Measurements from ENCODE around the gene SRGAP1. TPM values are rescaled to one million over a fixed set of nuclear protein-coding genes. Genes with fewer than 3 reads are reported as not detected.

The SRGAP1 gene
- total and polyA plus RNA-seq, 2 experiments from 2014 or later = 9.2 to 10.8 TPM

GRCh38 chr12:63889721-63890509 is 45.4 kb downstream of the SRGAP1 start:
- no peak overlapping the region for H3K4me2 ChIP-seq
- H3K79me2 ChIP-seq = peaks cover 58% of the 10 kb centered on the region
- no peak for DNase-seq (ENCODE audit: low spot score)
- peaks cover 14% of the 10 kb centered on the region for H3K4me1 ChIP-seq (ENCODE audit: insufficient read depth)
- no peaks in the 10 kb centered on the region for H3K36me3 ChIP-seq (replicated peaks; ENCODE audit: insufficient read depth, low read depth)
- no peaks in the 10 kb centered on the region for H4K20me1 ChIP-seq (ENCODE audit: insufficient read depth, poor library complexity, severe bottlenecking)
- no peaks in the 10 kb centered on the region for H3K9me3 ChIP-seq (ENCODE audit: low read depth)
- no peaks in the 10 kb centered on the region for H3K27me3 ChIP-seq
- H3K27ac ChIP-seq = peak overlapping the region; percentile 71
- no peaks in the 10 kb centered on the region for H3K9me2 ChIP-seq (replicated peaks; ENCODE audit: insufficient read depth)
- no peak overlapping the region for H2AFZ ChIP-seq
- TF ChIP-seq EZH2phosphoT487 (IDR thresholded peaks at IDR 0.05; ENCODE audit: low read depth, severe bottlenecking, unreplicated experiment) = no peak
- TF ChIP-seq EZH2 (IDR thresholded peaks at IDR 0.05; ENCODE audit: borderline replicate concordance) = no peak
- TF ChIP-seq, protein P1, sequence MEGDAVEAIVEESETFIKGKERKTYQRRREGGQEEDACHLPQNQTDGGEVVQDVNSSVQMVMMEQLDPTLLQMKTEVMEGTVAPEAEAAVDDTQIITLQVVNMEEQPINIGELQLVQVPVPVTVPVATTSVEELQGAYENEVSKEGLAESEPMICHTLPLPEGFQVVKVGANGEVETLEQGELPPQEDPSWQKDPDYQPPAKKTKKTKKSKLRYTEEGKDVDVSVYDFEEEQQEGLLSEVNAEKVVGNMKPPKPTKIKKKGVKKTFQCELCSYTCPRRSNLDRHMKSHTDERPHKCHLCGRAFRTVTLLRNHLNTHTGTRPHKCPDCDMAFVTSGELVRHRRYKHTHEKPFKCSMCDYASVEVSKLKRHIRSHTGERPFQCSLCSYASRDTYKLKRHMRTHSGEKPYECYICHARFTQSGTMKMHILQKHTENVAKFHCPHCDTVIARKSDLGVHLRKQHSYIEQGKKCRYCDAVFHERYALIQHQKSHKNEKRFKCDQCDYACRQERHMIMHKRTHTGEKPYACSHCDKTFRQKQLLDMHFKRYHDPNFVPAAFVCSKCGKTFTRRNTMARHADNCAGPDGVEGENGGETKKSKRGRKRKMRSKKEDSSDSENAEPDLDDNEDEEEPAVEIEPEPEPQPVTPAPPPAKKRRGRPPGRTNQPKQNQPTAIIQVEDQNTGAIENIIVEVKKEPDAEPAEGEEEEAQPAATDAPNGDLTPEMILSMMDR (IDR thresholded peaks at IDR 0.05; ENCODE audit: poor library complexity) = no peak
- no peak overlapping the region for H3K4me3 ChIP-seq
- WGBS (ENCODE audit: low lambda C conversion rate, missing lambda C conversion rate) = 75% methylated on average over 12 of the region's 12 CpGs

- Histone ChIP-seq H3K4me2 (no peak overlapping the region), H4K20me1 (ENCODE audit: insufficient read depth, poor library complexity, severe bottlenecking) (no peaks in the 10 kb centered on the region), H3K79me2 (peaks cover 56% of the 10 kb centered on the region)
These were observed 48.7 kb downstream of the SRGAP1 start for GRCh38 chr12:63893170-63893569.

GRCh38 chr12:63894132-63894531 is 49.6 kb downstream of the SRGAP1 start:
- H3K9me2 ChIP-seq (replicated peaks; ENCODE audit: insufficient read depth) = no peaks in the 10 kb centered on the region
- H3K9me3 ChIP-seq (ENCODE audit: low read depth) = no peaks in the 10 kb centered on the region
- TF ChIP-seq EZH2 (IDR thresholded peaks at IDR 0.05; ENCODE audit: borderline replicate concordance) (no peak), EZH2phosphoT487 (IDR thresholded peaks at IDR 0.05; ENCODE audit: low read depth, severe bottlenecking, unreplicated experiment) (no peak)
- TF ChIP-seq, protein P1 (IDR thresholded peaks at IDR 0.05; ENCODE audit: poor library complexity) = no peak
- H3K4me3 ChIP-seq = no peak overlapping the region
- no peak for DNase-seq (ENCODE audit: low spot score)
- no peaks in the 10 kb centered on the region for H4K20me1 ChIP-seq (ENCODE audit: insufficient read depth, poor library complexity, severe bottlenecking)
- H3K36me3 ChIP-seq (replicated peaks; ENCODE audit: insufficient read depth, low read depth) = no peaks in the 10 kb centered on the region
- no peak overlapping the region for H2AFZ ChIP-seq
- peaks cover 60% of the 10 kb centered on the region for H3K79me2 ChIP-seq
- no peak overlapping the region for H3K27ac ChIP-seq
- H3K4me2 ChIP-seq = no peak overlapping the region
- no peaks in the 10 kb centered on the region for H3K27me3 ChIP-seq
- WGBS (ENCODE audit: low lambda C conversion rate, missing lambda C conversion rate) = 84% methylated on average over 3 of the region's 3 CpGs
- peaks cover 15% of the 10 kb centered on the region for H3K4me1 ChIP-seq (ENCODE audit: insufficient read depth)

More at GRCh38 chr12:63893170-63893569, 48.7 kb downstream of the SRGAP1 start:
- H3K4me3 ChIP-seq = no peak overlapping the region
- no peak overlapping the region for H3K27ac ChIP-seq
- no peaks in the 10 kb centered on the region for H3K9me2 ChIP-seq (replicated peaks; ENCODE audit: insufficient read depth)
- peaks cover 21% of the 10 kb centered on the region for H3K4me1 ChIP-seq (ENCODE audit: insufficient read depth)
- WGBS (ENCODE audit: low lambda C conversion rate, missing lambda C conversion rate) = 60% methylated on average over 1 of the region's 1 CpG
- no peak overlapping the region for H2AFZ ChIP-seq
- H3K36me3 ChIP-seq (replicated peaks; ENCODE audit: insufficient read depth, low read depth) = no peaks in the 10 kb centered on the region
- TF ChIP-seq EZH2phosphoT487 (IDR thresholded peaks at IDR 0.05; ENCODE audit: low read depth, severe bottlenecking, unreplicated experiment) = no peak
- no peak for TF ChIP-seq EZH2 (IDR thresholded peaks at IDR 0.05; ENCODE audit: borderline replicate concordance)
- TF ChIP-seq, protein P1 (IDR thresholded peaks at IDR 0.05; ENCODE audit: poor library complexity) = no peak
- no peak for DNase-seq (ENCODE audit: low spot score)
- H3K27me3 ChIP-seq = no peaks in the 10 kb centered on the region
- H3K9me3 ChIP-seq (ENCODE audit: low read depth) = no peaks in the 10 kb centered on the region
